Embryonic facial prominence (tissue), 1 donor: ENCODE data around the gene TSC1.

Source experiments
- DNase-seq: peaks from one replicate; pipeline ENCODE4 v3.0.0-alpha.2; 2016; ENCODE audit errors: extremely low spot score

Gene TSC1

DNA sequence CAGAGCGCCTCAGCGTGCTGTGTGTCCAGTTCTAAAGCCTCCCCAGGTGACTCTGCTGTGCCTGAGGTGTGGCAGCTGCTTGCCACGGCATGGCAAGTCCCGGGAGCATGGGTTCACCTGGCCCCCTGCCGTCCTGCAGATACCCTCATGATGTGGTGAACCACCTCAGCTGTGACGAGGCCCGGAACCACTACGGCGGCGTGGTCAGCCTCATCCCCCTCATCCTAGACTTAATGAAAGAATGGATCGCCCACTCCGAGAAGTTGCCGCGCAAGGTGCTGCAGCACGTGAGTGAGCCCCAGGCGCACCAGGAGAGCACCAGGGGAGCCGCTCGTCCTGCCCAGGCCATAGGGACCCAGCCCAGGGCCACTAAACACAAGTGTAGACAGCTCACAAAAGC, 56.3 kb downstream of the TSC1 start:
- DNase-seq: no peak

DNA sequence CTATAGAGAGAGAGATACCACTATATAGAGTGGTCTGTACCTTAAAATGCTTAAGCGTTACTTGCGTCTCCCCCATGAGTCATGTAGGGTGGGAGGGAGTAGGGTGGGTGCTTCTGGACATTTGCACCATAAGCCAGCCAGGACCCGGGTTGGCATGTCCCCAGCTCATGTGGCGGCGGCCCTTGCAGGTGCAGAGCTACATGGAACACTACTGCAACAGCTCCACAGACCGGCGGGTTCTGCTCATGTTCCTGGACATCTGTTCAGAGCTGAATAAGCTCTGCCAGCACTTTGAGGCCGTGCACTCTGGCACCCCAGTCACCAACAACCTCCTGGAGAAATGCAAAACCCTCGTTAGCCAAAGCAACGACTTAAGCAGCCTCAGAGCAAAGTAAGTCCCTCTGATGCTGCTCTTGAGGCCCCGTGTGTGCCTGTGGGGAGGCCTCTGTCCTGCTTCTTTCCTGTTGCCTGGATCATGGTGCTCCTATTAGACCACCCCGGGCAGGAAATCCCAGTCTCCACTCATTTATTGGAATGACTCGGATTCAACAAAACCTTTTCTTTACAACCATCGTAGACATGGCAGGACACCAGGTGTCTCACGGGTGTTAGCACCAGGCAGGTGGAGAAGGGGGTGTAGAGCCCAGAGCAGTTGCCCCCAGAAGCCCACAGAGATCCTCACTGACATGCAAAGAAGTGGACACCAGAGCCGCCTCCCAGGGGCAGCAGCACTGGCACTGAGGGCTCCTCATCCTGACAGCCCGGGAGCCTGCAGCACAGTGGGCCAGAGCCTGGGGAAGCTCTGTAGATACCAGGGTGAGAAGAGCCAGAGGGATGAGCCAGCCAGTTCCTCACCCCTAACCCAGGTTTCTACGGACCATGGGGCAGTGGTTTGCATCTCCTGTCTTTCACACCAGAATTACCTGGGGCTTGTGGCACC, 57.0 kb downstream of the TSC1 start:
- DNase-seq: no peak

DNA sequence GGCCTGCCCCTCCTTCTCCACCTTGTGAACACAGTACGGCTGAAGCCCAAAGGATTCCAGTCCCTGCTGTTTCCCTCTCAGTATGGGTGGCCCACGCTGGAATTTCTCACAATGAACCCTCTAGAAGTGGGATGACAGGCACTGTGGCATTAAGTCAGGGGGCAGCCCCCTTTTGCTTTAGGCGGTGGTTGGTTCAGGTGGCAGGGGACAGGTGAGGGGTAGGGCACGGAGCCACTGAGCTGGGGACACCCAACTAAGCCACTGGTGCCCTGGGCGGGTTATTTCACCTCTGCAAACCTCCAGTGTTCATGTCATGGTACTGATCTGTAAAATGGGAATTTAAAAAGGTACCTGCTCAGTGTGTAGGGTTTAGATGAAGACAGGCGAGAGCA, 58.1 kb downstream of the TSC1 start:
- DNase-seq: no peak

DNA sequence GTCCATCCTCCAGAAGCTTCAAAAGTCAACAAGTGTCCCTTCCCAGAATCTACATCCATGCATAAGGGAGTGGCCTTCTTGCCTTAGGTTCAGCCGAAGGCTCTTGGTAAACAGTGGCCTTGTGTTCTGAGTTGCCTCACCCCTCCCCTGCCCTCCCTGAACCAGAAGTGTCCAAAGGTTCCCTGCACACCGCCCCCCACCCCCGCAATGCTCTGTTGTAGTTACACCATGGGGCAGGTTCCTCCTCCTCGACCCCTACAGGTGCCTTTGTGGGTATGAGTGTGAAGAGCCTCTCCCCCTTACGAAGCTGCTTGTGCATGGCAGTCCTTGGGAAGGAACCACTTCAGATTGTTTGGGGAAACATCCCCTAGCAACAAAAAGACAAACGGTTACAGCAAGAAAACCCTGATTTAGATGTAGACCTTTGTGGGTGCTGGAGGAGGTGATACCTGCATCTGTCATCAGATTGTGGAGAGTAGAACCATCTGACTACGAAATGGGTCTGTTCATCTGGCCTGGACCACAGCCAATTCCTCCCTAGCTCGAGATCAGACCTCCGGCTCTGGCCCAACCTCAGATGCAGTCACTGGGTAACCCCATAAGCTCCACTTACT, 58.6 kb downstream of the TSC1 start:
- no peak for DNase-seq

DNA sequence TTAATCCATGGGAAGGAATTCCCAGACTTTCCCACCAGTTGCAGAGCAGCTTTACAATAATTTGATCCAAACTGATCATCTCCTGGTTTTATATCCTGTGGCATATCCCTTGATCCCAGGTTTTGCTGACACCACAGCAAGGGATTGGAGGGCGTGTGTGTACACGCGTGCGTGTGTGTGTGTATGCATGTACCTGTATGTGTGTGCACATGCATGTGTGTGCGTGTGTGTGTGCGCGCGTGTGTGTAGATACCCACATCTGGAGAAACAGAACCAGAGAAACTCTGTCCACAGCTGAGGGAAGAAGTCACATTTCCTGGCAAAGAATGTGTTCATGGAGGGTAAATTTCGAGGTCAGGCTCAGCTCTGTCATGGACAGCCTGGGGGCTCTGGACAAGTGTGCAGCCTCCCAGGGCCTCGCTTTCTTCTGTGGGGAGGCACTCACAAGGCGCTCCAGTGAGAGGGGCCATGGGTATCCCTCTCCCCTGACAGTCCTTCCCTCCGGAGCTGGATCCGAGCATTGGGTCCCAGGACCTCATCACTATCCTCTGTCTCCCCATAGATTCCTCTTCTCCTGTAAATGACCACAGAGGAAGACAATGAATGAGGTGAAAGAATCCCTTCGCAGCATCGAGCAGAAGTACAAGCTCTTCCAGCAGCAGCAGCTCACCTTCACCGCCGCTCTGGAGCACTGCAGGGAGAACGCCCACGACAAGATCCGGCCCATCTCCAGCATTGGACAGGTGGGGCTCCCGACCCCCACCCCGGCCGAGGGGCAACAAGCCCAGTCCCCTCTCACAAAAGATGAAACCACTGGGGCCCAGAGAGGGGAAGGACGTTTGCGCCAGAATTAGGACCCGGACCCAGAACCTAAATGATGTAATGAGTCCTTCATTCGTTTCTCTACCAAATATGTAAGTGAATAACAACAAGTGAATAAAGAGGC, 60.8 kb downstream of the TSC1 start:
- no peak for DNase-seq

DNA sequence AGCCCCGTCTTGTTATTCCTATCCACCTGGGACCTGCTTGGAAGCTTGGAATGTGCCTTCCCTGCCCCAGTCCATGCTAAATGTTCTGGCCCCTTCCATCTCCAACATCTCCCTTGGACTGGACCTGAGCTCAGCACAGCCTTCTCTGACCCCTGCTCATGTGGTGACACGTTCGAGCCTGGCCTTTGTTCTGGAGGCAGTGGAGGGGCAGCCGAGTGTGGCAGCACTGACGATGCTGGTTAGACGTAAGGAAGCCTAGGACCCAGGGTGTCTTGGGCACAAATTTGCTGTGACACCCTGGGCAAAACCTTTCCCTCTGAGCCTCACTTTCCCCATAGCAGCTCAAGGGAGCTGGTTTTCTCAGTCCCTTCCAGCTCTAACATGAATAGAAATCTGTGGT, 61.8 kb downstream of the TSC1 start:
- DNase-seq: no peak

DNA sequence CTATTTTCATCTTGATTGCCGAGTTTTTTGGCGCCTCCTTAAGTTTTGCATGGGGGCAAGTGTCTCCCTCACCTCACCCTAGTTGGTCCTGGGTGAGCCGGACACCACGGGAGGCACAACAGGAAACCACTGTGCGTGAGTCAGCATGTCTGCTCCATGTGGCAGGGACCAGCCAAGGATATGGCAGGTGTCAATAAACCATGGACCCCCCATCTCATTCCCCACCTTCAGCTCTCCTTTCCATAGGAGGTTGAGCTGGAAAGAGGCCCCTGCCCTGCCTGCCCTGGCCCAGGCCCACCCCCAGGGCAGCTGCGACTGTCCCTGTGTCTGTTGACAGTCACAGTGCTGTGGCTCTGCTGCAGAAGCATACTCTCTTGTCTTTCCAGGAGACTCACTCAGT, 62.6 kb downstream of the TSC1 start:
- DNase-seq: no peak

DNA sequence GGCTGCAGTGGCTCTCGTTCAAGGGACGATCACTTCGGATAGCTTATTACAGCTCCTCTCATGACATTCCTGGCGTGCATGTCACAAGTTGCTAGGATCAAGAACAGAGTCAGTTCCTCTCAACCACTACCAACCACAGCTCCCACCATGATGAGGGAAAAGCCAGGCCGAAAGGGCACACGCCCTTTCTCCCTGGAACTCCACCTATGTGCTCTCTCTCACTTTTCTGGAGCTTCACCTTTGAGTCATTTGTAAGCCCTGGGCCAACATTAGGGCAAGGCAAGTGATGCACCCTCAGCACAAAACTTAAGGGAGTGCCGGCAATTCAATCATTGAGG, 64.1 kb downstream of the TSC1 start:
- no peak for DNase-seq

DNA sequence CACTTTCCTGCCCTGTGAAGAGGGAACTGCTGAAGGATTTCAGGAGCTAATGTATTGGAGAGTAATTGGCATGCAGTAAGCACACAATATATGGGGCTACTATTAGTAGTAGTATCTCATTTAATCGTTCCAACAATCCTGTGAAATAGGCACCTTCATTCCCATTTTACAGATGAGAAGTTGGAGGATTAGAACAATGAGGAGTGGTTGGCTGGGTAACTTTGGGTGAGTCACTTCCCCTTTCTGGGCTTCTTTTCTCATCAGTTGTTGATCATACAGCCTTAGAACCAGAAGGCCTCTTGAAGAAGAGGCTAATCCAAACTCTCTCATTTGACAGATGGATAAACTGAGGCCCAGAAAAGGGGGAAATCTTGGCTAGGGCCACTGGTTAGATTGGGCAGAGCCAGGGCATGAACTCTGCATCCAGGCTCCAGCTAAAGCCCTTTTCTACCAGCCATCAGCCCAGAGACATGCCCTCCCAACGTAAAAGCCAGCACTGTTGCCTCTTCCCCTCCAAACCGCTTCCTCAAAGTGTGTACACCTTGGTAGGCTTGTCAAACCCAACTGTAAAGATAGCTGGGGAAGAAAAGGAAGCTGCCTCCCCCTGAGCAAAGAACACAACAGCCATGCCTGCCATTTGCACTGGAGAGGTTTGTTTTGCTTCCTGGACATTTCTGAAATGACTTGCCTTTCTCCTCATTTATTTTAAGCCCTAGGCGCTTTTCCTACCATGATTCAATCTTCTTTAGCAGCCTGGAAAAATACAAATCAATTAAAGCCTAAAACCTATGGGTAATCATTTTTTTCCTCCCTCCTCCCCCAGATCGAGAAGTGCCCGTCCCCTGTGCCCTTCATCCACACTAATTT, 64.7 kb downstream of the TSC1 start:
- DNase-seq: no peak

DNA sequence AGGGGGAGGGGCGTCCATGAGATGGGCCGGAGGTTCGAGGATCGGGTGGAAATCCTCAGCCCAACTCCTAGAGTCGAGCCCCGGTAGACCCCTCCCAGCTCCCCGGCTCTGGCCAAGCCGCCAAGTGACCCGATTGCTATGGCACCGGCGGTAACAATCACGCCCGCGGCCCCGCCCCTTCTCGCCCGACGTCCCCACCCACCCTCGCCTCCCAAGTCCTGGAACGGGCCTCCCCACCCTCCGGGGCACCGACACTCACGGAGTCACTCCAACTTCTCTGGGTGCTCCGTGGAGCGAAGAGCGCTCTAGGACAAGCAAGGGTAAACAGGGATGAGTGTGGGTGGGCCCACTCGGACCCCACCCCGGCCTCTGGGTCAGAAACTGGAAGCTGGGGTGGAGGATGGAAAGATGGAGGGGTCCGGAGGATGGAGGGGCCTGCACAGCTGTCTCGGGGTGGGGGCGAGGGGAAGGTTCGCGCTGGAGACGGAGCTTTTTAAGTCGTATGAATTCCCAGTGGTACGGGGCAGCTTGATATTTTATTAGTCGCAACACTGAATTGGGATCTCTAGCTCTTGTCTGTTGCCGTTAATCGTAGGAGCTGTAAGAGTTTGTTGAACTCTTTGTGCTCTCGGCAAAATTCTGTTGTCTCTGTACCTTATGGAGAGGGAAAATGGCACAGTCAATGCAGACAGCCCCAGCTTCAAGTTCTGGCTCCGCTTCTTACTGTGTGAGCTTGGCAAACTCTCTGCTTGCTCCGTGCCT, 65.5 kb downstream of the TSC1 start, which contains the start of gene SPACA9:
TSS of gene SPACA9 (plus strand) at position 204 of the 762 bp plus-strand sequence. CDS start 5,050 bp downstream, outside the sequence.
- DNase-seq: peak; percentile 62

DNA sequence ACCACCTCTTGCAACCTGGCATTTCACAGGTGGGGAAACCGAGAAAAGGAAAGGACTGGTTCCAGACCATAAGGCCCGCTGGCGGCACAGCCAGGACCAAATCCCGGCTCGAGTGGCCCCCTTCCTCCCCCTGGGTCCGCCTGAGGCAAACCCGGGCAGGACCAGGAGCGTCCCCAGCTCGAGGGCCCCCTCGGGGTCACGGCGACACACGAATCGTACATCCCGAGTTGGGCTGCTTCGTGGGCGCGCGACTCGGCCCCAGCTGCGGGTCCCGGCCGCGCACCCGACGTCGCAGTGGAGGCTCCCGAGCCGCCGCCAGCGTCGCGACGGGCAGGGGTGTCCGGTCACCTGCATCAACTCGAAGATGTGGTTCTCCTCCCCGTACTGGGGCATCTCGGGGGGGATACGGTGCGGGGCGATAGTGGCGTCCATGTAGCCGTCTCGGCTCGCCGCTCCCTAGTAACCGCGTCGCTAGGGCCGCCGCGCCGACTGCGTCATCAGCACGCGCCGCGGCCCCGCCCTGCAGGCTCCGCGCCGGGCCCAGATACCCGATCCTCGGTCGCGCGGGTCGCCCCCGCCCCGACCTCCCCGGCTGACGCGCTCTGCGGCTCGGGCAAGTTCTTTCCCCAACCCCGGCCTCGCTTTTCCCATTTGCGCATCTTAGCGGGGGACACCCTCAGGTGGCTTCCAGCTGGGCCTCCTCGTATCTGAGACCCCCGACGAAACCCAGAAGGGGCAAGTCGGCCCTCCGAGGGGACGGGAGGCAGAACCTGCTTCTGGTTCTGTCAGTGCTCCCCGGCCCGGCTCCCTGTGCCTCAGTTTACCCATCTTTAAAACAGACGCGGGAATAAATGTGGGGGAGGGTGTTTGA, 66.4 kb downstream of the TSC1 start, which contains the start of gene AK8:
TSS of gene AK8 (minus strand) at position 461 of the 871 bp plus-strand sequence. CDS start at position 432, 29 bp downstream.
- peak; percentile 66 for DNase-seq

DNA sequence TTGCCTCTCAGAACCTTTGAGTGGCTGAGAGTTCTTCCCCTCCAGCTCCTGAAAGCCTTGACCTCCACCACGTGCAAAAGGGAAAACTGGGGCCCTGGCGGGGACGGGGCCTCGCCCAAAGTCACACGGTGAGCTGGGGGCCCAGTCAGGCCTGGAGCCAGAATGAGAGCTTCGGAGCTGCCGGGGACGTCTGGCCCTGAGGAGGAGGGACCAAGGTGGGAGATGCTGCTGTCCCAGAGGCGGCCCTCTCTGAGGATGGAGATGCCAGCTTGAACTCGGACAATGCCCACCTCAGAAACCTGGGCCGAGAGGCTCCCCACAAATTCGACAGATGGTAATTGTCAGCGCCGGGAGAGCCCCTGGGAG, 67.0 kb downstream of the TSC1 start:
- DNase-seq: no peak

DNA sequence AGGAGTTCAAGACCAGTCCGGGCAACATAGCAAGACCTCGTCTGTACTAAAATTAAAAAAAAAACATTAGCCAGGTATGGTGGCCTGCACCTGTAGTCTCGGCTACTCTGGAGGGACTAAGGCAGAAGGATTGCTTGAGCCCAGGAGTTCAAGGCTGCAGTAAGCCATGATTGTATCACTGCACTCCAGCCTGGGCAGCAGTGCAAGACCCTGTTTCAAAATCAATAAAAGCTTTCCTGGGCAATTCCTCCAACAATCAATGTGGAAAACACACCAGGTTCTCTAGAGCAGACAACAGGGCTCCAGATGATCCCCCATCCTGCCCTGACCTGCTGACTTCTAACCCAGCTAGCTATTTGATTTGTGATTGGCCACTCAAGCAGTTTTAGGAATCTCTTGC, 67.6 kb downstream of the TSC1 start:
- no peak for DNase-seq

DNA sequence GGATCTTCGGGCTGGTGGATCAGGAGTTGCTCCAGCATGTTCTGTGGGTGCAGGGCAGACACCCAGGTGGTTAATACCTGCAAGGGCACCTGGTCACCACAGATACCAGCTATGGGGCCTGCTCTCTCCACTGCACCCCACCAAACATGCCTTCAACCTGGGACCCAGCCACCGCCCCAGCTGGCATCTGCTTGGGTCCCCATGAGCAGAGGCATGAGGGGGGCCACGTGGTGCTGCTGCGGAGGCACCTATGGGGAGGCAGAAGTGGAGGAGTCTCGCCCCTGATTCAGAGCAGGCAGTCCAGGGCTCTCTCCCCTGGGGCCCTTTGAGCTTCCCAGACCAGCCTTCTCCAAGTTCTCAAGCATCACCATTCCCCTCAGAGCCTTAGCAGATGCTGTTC, 69.3 kb downstream of the TSC1 start:
- DNase-seq: no peak

DNA sequence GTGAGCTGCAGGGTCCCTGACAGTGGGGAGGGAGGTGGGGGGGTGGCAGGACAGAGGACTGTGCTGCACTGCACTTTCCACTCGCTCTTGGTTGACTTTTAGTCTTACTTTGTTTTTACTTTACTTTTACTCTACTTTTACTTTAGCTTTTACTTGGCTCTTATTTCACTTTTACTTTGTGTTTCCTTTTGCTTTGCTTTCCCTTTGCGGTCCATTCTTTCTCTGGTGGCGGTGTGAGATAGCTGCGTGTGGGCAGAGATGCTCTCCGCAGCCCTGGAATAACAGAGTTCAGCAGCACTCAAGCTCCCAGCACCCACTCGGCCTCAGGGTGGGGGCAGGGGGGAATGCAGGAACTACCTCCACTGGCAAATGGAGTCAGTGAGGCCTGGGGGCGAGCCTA, 71.0 kb downstream of the TSC1 start:
- no peak for DNase-seq

DNA sequence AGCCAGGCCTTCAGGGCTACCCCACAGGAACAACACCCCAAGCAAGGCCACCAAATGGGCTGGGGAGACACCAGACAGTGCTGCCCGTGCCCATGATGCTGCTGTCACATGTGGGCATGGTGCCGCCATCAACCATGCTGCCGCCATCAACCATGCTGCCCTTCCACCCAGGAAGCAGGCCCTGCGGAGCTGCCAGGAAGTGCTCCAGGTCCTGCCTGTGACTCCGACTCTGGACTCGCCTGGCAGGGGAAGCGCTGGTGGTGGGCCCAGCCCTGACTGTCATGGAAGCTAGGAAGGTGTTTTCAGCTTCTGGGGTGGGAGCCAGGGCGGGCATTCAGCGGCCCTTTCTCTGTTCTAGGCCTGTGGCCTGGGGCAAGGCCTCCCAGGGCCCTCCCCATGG, 75.2 kb downstream of the TSC1 start:
- DNase-seq: no peak

DNA sequence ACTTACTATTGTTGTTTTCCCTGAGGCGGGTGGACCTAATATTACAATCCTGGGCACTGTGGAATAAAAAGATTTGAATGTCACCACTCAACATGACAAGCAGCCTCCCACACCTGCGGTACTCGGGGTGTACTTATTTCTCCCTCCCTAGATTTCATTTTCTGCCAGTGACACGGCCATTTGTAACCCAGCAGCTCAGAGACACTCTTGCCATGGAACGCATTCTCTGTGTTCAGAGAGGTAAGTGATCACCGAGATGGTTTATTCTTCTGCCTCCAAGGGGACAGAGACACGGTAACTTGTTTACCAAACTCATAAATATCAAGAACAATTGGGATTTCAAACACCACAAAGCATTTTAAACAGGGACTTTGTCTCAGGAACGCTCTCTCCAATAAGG, 77.5 kb downstream of the TSC1 start:
- no peak for DNase-seq

DNA sequence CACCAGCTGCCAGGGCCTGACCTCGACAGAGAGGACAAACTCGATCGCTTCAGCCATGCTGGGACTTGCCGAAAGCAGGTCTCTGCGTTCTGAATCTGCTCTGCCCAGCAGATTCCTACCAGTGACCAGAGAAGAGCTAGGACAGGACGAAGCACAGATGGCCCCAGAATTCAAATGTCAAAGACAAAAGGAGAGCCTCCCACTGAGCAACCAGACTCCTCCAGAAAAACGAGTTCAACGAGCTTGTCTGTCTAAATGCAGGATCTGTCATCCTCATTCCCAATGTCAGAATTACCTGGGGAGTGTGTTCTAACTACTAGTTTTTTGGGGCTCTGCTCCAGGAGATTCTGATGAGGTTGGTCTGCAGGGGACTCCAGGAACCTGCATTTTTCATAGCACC, 79.7 kb downstream of the TSC1 start:
- no peak for DNase-seq

DNA sequence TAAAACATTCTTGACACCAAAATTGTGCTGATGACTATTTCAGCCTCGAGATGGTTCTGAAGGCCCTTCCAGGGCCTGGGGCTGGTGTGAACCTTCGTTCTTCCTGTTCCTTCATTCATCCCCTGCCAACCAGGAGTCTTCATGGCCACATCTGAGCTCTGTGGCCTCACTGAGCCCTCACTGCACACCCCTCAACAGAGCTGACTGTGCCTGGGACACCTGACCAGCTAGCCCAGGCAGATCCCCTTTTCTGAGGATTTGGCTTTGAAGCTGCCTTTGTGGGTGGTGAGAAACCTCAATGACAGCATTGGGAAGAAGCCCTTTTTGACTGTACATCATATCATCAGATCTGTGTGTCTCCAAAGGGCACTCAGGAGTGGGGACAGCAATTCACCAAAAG, 80.1 kb downstream of the TSC1 start:
- no peak for DNase-seq
